WTC11 (cell line): ENCODE data around the gene MRPL54. TPM values are rescaled to one million over a fixed set of nuclear protein-coding genes. Genes with fewer than 3 reads are reported as not detected.
A peak's percentile ranks its signal among the peaks of the same experiment; 100 is the strongest.

Experiments
- ATAC-seq: fragments of 200-7000 bp; cut with Tn5 transposase; 2 replicates; pipeline ENCODE4 v1.10.0; 2021; ENCODE audit warnings: mild to moderate bottlenecking, moderate library complexity
- CTCF ChIA-PET: fragments of 300-600 bp; sonication (Branson Sonifier 250); formaldehyde crosslinking; loops from one replicate; lab custom pipeline; 2021; ENCODE audit warnings: antibody characterized with exemption; lab: Charles Lee
- POLR2A ChIA-PET: fragments of 350-600 bp; sonication (Branson Sonifier 250); formaldehyde crosslinking; loops from one replicate; lab custom pipeline; 2021; ENCODE audit warnings: antibody characterized with exemption; lab: Charles Lee
- DNase-seq: peaks from one replicate; pipeline ENCODE4 v3.0.0; 2021; ENCODE audit warnings: low spot score
- H3K27ac Mint-ChIP-seq: 2 replicates; pipeline ENCODE4 v1.8.0; 2021; ENCODE audit warnings: mixed read lengths
- H3K27me3 Mint-ChIP-seq: 2 replicates; pipeline ENCODE4 v1.8.0; 2021; ENCODE audit warnings: low read depth, mild to moderate bottlenecking, moderate library complexity, mixed read lengths
- H3K36me3 Mint-ChIP-seq: 2 replicates; pipeline ENCODE4 v1.8.0; 2021; ENCODE audit warnings: mixed read lengths
- H3K4me1 Mint-ChIP-seq: 2 replicates; pipeline ENCODE4 v1.8.0; 2022; ENCODE audit warnings: mixed read lengths
- H3K4me3 Mint-ChIP-seq: 2 replicates; pipeline ENCODE4 v1.8.0; 2021; ENCODE audit warnings: mild to moderate bottlenecking, moderate library complexity, mixed read lengths
- H3K9me3 Mint-ChIP-seq: 2 replicates; pipeline ENCODE4 v1.8.0; 2021; ENCODE audit warnings: mixed read lengths
- CBFB ChIP-seq: sonication (generic); formaldehyde crosslinking; IDR thresholded peaks from 2 replicates; pipeline ENCODE4 v1.8.1; 2022; ENCODE audit warnings: mild to moderate bottlenecking, low read depth, missing genetic modification reagents
- CREB1 ChIP-seq: sonication (generic); formaldehyde crosslinking; IDR thresholded peaks from 2 replicates; pipeline ENCODE4 v1.8.0; 2023; ENCODE audit warnings: mild to moderate bottlenecking, missing genetic modification reagents
- EMX1 ChIP-seq: fragments of 250-450 bp; sonication (Bioruptor Pico); IDR thresholded peaks from 2 replicates; pipeline ENCODE4 v1.8.0; 2021; ENCODE audit warnings: mild to moderate bottlenecking
- ETV6 ChIP-seq: sonication (generic); formaldehyde crosslinking; IDR thresholded peaks from 2 replicates; pipeline ENCODE4 v1.8.1; 2022; ENCODE audit warnings: mild to moderate bottlenecking, missing genetic modification reagents
- FOXJ3 ChIP-seq: sonication (generic); formaldehyde crosslinking; IDR thresholded peaks from 2 replicates; pipeline ENCODE4 v1.9.0; 2021; ENCODE audit warnings: missing genetic modification reagents, mild to moderate bottlenecking, borderline replicate concordance
- GABPB1 ChIP-seq: sonication (generic); formaldehyde crosslinking; IDR thresholded peaks from 2 replicates; pipeline ENCODE4 v1.8.1; 2023; ENCODE audit warnings: mild to moderate bottlenecking, missing genetic modification reagents
- GTF2I ChIP-seq: fragments of 250-450 bp; sonication (Bioruptor Pico); conservative IDR thresholded peaks from 2 replicates; pipeline ENCODE4 v1.4.0; 2021; ENCODE audit warnings: mild to moderate bottlenecking
- HMGA2 ChIP-seq: fragments of 250-450 bp; sonication (Bioruptor Pico); IDR thresholded peaks from 2 replicates; pipeline ENCODE4 v1.4.0; 2021; ENCODE audit warnings: mild to moderate bottlenecking, moderate library complexity
- JUN ChIP-seq: sonication (generic); formaldehyde crosslinking; IDR thresholded peaks from 2 replicates; pipeline ENCODE4 v1.8.0; 2023; ENCODE audit warnings: mild to moderate bottlenecking, missing genetic modification reagents
- MXD4 ChIP-seq: fragments of 250-450 bp; sonication (Bioruptor Pico); IDR thresholded peaks from 2 replicates; pipeline ENCODE4 v1.8.0; 2021; ENCODE audit warnings: mild to moderate bottlenecking, moderate library complexity, borderline replicate concordance
- NR1H2 ChIP-seq: sonication (generic); formaldehyde crosslinking; IDR thresholded peaks from 2 replicates; pipeline ENCODE4 v1.9.0; 2021; ENCODE audit warnings: mild to moderate bottlenecking, moderate library complexity, missing genetic modification reagents
- NR3C1 ChIP-seq: sonication (generic); formaldehyde crosslinking; conservative IDR thresholded peaks from 2 replicates; pipeline ENCODE4 v1.8.1; 2023; ENCODE audit warnings: low read depth, mild to moderate bottlenecking, missing genetic modification reagents
- OVOL2 ChIP-seq: fragments of 250-450 bp; sonication (Bioruptor Pico); IDR thresholded peaks from 2 replicates; pipeline ENCODE4 v1.9.0; 2021; ENCODE audit warnings: mild to moderate bottlenecking, borderline replicate concordance
- RELA ChIP-seq: sonication (generic); formaldehyde crosslinking; IDR thresholded peaks from 2 replicates; pipeline ENCODE4 v1.8.1; 2022; ENCODE audit warnings: missing genetic modification reagents, mild to moderate bottlenecking, borderline replicate concordance
- SMAD4 ChIP-seq: sonication (generic); formaldehyde crosslinking; IDR thresholded peaks from 2 replicates; pipeline ENCODE4 v1.8.0; 2022; ENCODE audit warnings: mild to moderate bottlenecking, missing genetic modification reagents
- SOX15 ChIP-seq: fragments of 250-450 bp; sonication (Bioruptor Pico); IDR thresholded peaks from 2 replicates; pipeline ENCODE4 v1.9.0; 2021; ENCODE audit warnings: mild to moderate bottlenecking
- ZBTB21 ChIP-seq: sonication (generic); formaldehyde crosslinking; IDR thresholded peaks from 2 replicates; pipeline ENCODE4 v1.8.1; 2023; ENCODE audit warnings: mild to moderate bottlenecking, missing genetic modification reagents, borderline replicate concordance
- ZNF121 ChIP-seq: sonication (generic); formaldehyde crosslinking; IDR thresholded peaks from 2 replicates; pipeline ENCODE4 v1.8.0; 2023; ENCODE audit warnings: missing genetic modification reagents
- ZNF671 ChIP-seq: fragments of 250-450 bp; sonication (Bioruptor Pico); IDR thresholded peaks from 2 replicates; pipeline ENCODE4 v1.8.0; 2021; ENCODE audit warnings: mild to moderate bottlenecking
- total RNA-seq: library from RNA; stranded (reverse); gene quantifications from 3 replicates; pipeline ENCODE4 v1.2.3, GENCODE V29; 2021
- TF ChIP-seq, protein P1 (sequence below): sonication (generic); formaldehyde crosslinking; IDR thresholded peaks from 2 replicates; pipeline ENCODE4 v1.8.0; 2022; ENCODE audit warnings: mild to moderate bottlenecking, missing genetic modification reagents
- TF ChIP-seq, protein P2 (sequence below): sonication (generic); formaldehyde crosslinking; IDR thresholded peaks from 2 replicates; pipeline ENCODE4 v1.8.0; 2023; ENCODE audit warnings: missing genetic modification reagents, mild to moderate bottlenecking, borderline replicate concordance
- TF ChIP-seq, protein P3 (sequence below): sonication (generic); formaldehyde crosslinking; IDR thresholded peaks from 2 replicates; pipeline ENCODE4 v1.8.1; 2022; ENCODE audit warnings: low read depth, mild to moderate bottlenecking, moderate library complexity, missing genetic modification reagents, borderline replicate concordance
- TF ChIP-seq, protein P4 (sequence below): sonication (generic); formaldehyde crosslinking; IDR thresholded peaks from 2 replicates; pipeline ENCODE4 v1.8.1; 2022; ENCODE audit warnings: missing genetic modification reagents, borderline replicate concordance
- TF ChIP-seq, protein P5 (sequence below): sonication (generic); formaldehyde crosslinking; IDR thresholded peaks from 2 replicates; pipeline ENCODE4 v1.8.0; 2023; ENCODE audit warnings: missing genetic modification reagents
- TF ChIP-seq, protein P6 (sequence below): fragments of 250-450 bp; sonication (Bioruptor Pico); IDR thresholded peaks from 2 replicates; pipeline ENCODE4 v1.9.0; 2021; ENCODE audit warnings: mild to moderate bottlenecking

The MRPL54 gene
- total RNA-seq, 1 experiment from 2014 or later: 62.3 TPM

DNA sequence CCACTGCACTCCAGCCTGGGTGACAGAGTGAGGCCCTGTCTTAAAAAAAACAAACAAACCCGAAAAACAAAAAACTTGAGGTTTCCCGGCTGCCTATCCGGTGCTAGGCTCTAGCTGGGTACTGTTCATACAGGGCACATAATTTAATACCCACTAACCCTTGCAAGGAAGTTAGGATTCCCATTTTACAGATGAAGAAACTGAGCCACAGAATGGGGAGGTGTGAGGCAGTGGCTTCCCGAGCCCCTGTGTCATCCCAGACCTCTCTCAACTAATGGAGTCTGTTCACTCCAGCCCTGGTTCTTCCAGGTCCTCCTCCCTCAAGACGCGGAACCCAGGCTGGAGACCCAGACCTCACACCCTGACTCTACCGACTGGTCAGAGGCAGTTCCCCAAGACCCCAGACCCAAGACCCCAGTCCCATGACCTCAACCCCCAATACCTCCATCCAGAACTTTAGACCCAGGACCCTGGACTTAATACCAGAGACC lies 1.6 kb upstream of the MRPL54 start:
- ChIA-PET CTCF (interaction anchor here (0.6 to 3.1 kb wide), 10 partner anchors 14 to 379 kb away, joined by 3 to 24 read pairs (median 3); no protein-coding TSS in a partner anchor), POLR2A (interaction anchor here (1.6 kb wide), 1 partner anchor 102 kb away, joined by 5 read pairs; no protein-coding TSS in a partner anchor)
- peaks cover 3% of the 10 kb centered on the region; the same call in 1 of the 2 replicates for H3K27me3 Mint-ChIP-seq

DNA sequence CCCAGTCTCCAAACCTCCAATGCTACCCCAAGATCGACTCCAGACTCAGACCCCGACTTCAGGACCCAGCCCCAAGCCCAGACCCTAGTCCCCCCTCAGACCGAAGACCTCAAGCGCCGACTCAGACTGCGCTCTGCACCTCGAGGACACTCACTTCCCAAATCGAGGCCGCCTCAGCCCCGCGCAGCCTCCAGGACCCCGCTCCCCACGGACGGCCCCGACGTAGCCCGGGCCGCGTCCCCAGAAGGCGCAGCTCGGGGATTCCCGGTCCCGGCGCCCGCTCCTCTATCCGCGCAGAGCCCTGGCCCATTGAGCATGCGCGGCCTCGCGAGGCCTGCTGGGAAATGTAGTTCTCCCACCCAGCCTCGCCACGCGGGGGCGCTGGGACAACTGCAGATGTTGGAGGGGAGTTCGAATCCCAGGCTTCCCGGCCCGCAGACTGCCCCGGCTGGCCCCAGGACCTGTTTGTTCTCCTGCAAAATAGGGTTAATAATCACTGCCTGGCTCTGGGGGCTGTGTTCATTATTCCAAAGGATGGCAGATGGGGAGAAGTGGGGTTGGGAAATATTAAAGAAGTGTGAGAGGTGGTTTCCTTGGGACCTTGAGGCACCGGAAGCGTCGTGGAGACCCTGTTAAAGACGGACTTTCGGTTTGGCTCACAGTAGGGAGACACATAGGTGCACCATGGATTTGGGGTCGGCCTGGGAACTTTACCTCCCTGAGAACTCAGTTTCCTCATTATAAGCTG lies 926 bp upstream of the MRPL54 start, which contains the start of gene APBA3:
Gene APBA3, minus strand, starts transcription at position 311 of the 748 bp plus-strand sequence. CDS start 1,428 bp downstream, outside the sequence.
- no peaks in the 10 kb centered on the region for H3K9me3 Mint-ChIP-seq
- ATAC-seq (peak; percentile 66), DNase-seq (peak; percentile 98)
- H3K27ac Mint-ChIP-seq: peak within 1 kb of the TSS; percentile 95
- CTCF ChIA-PET: interaction anchor here (0.6 to 3.1 kb wide), 24 partner anchors 9 to 1906 kb away, joined by 3 to 24 read pairs (median 4); partner anchors contain the start of gene ATCAY
- peaks cover 8% of the 10 kb centered on the region for H3K4me1 Mint-ChIP-seq
- H3K27me3 Mint-ChIP-seq: peaks cover 3% of the 10 kb centered on the region; the same call in 1 of the 2 replicates
- peaks cover 5% of the 10 kb centered on the region for H3K36me3 Mint-ChIP-seq
- peak within 1 kb of the TSS; percentile 97 for H3K4me3 Mint-ChIP-seq
- POLR2A ChIA-PET: interaction anchor here (0.6 to 1.6 kb wide), 5 partner anchors 14 to 224 kb away, joined by 3 to 6 read pairs (median 5); partner anchors contain the start of gene EEF2
- TF ChIP-seq CREB1 (CRISPR knock-in tag) (no peak), ZNF121 (CRISPR knock-in tag) (no peak), OVOL2 (CRISPR knock-in tag) (no peak), JUN (CRISPR knock-in tag) (no peak), EMX1 (no peak), ETV6 (CRISPR knock-in tag) (peak; percentile 35; the same call in 1 of the 2 replicates), NR3C1 (no peak), ZNF671 (CRISPR knock-in tag) (no peak), HMGA2 (CRISPR knock-in tag) (no peak), MXD4 (CRISPR knock-in tag) (no peak), CBFB (no peak), NR1H2 (no peak), RELA (CRISPR knock-in tag) (no peak), FOXJ3 (CRISPR knock-in tag) (no peak), SOX15 (CRISPR knock-in tag) (no peak), ZBTB21 (CRISPR knock-in tag) (no peak)
- TF ChIP-seq, protein P1, sequence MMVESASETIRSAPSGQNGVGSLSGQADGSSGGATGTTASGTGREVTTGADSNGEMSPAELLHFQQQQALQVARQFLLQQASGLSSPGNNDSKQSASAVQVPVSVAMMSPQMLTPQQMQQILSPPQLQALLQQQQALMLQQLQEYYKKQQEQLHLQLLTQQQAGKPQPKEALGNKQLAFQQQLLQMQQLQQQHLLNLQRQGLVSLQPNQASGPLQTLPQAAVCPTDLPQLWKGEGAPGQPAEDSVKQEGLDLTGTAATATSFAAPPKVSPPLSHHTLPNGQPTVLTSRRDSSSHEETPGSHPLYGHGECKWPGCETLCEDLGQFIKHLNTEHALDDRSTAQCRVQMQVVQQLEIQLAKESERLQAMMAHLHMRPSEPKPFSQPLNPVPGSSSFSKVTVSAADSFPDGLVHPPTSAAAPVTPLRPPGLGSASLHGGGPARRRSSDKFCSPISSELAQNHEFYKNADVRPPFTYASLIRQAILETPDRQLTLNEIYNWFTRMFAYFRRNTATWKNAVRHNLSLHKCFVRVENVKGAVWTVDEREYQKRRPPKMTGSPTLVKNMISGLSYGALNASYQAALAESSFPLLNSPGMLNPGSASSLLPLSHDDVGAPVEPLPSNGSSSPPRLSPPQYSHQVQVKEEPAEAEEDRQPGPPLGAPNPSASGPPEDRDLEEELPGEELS: no peak
- TF ChIP-seq, protein P2, sequence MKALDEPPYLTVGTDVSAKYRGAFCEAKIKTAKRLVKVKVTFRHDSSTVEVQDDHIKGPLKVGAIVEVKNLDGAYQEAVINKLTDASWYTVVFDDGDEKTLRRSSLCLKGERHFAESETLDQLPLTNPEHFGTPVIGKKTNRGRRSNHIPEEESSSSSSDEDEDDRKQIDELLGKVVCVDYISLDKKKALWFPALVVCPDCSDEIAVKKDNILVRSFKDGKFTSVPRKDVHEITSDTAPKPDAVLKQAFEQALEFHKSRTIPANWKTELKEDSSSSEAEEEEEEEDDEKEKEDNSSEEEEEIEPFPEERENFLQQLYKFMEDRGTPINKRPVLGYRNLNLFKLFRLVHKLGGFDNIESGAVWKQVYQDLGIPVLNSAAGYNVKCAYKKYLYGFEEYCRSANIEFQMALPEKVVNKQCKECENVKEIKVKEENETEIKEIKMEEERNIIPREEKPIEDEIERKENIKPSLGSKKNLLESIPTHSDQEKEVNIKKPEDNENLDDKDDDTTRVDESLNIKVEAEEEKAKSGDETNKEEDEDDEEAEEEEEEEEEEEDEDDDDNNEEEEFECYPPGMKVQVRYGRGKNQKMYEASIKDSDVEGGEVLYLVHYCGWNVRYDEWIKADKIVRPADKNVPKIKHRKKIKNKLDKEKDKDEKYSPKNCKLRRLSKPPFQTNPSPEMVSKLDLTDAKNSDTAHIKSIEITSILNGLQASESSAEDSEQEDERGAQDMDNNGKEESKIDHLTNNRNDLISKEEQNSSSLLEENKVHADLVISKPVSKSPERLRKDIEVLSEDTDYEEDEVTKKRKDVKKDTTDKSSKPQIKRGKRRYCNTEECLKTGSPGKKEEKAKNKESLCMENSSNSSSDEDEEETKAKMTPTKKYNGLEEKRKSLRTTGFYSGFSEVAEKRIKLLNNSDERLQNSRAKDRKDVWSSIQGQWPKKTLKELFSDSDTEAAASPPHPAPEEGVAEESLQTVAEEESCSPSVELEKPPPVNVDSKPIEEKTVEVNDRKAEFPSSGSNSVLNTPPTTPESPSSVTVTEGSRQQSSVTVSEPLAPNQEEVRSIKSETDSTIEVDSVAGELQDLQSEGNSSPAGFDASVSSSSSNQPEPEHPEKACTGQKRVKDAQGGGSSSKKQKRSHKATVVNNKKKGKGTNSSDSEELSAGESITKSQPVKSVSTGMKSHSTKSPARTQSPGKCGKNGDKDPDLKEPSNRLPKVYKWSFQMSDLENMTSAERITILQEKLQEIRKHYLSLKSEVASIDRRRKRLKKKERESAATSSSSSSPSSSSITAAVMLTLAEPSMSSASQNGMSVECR (CRISPR knock-in tag): no peak
- TF ChIP-seq, protein P3, sequence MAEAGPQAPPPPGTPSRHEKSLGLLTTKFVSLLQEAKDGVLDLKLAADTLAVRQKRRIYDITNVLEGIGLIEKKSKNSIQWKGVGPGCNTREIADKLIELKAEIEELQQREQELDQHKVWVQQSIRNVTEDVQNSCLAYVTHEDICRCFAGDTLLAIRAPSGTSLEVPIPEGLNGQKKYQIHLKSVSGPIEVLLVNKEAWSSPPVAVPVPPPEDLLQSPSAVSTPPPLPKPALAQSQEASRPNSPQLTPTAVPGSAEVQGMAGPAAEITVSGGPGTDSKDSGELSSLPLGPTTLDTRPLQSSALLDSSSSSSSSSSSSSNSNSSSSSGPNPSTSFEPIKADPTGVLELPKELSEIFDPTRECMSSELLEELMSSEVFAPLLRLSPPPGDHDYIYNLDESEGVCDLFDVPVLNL (CRISPR knock-in tag): no peak
- TF ChIP-seq, protein P4, sequence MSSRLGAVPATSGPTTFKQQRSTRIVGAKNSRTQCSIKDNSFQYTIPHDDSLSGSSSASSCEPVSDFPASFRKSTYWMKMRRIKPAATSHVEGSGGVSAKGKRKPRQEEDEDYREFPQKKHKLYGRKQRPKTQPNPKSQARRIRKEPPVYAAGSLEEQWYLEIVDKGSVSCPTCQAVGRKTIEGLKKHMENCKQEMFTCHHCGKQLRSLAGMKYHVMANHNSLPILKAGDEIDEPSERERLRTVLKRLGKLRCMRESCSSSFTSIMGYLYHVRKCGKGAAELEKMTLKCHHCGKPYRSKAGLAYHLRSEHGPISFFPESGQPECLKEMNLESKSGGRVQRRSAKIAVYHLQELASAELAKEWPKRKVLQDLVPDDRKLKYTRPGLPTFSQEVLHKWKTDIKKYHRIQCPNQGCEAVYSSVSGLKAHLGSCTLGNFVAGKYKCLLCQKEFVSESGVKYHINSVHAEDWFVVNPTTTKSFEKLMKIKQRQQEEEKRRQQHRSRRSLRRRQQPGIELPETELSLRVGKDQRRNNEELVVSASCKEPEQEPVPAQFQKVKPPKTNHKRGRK (CRISPR knock-in tag): no peak
- TF ChIP-seq, protein P5, sequence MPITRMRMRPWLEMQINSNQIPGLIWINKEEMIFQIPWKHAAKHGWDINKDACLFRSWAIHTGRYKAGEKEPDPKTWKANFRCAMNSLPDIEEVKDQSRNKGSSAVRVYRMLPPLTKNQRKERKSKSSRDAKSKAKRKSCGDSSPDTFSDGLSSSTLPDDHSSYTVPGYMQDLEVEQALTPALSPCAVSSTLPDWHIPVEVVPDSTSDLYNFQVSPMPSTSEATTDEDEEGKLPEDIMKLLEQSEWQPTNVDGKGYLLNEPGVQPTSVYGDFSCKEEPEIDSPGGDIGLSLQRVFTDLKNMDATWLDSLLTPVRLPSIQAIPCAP (CRISPR knock-in tag): 0 out of 2 replicates have a peak, but pooled peaks have one; percentile 4
- TF ChIP-seq, protein P6, sequence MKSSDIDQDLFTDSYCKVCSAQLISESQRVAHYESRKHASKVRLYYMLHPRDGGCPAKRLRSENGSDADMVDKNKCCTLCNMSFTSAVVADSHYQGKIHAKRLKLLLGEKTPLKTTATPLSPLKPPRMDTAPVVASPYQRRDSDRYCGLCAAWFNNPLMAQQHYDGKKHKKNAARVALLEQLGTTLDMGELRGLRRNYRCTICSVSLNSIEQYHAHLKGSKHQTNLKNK: no peak

More for the DNA sequence above, 1.6 kb upstream of the MRPL54 start:
- DNase-seq: no peak
- H3K4me1 Mint-ChIP-seq: peaks cover 8% of the 10 kb centered on the region
- no peaks in the 10 kb centered on the region for H3K36me3 Mint-ChIP-seq
- no peak for ATAC-seq
- H3K27ac Mint-ChIP-seq: peak overlapping the region; percentile 93
- TF ChIP-seq NR1H2 (no peak), ETV6 (CRISPR knock-in tag) (no peak), SMAD4 (no peak), GABPB1 (CRISPR knock-in tag) (no peak), ZNF671 (CRISPR knock-in tag) (no peak), SOX15 (CRISPR knock-in tag) (no peak), GTF2I (peak; percentile 84; the same call in 1 of the 2 replicates)
- H3K4me3 Mint-ChIP-seq: peak overlapping the region; percentile 97
- no peaks in the 10 kb centered on the region for H3K9me3 Mint-ChIP-seq
